ENCODE data around the gene ELAC2. TPM values are rescaled to one million over a fixed set of nuclear protein-coding genes. Genes with fewer than 3 reads are reported as not detected.

Gene ELAC2
- total and polyA plus RNA-seq, 2 of the 4 experiments (the other 2 are of a cell fraction): 75.2 to 80.7 TPM

DNA sequence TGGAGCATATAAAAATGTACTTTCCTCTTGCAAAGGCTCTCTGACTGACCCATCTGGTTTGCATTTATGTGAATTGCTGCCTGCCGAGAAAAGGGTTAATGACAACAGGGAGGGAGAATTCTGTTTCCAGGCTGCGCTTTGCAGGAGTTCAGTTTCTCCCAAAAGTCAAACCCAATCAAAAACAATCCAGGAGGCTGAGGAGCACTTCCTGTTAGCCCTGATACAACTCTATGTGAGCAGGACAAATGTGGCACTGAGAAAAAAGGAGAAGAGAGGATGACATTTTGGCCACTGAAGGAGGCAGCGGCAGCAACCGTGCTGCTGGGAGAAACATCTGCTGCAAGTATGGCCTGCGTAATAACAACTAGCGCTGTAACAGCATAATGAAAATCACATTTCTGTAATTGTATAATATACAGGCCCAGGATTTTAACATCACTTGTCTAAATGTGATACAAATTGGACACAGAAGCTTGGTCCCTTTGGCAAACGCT is 26.8 kb upstream of the ELAC2 start:
- no peak overlapping the region for H3K9ac ChIP-seq (ENCODE audit: low read depth, low read length)
- no peak overlapping the region for H3K14ac ChIP-seq (replicated peaks; ENCODE audit: low read depth, low read length)
- no peak overlapping the region for H4K8ac ChIP-seq (ENCODE audit: low read depth in 2 of 2, low read length in 2 of 2)
- no peaks in the 10 kb centered on the region for H3K36me3 ChIP-seq (ENCODE audit: control insufficient read depth, insufficient read depth, low read length)
- ATAC-seq (ENCODE audit: low read depth) (no peak), DNase-seq (no peak)
- H3K27ac ChIP-seq (ENCODE audit: insufficient read depth, low read length): no peak overlapping the region
- H3K79me1 ChIP-seq (ENCODE audit: low read depth in 1 of 2, low read length in 2 of 2): no peaks in the 10 kb centered on the region
- H4K20me1 ChIP-seq (ENCODE audit: insufficient read depth, low read length): no peaks in the 10 kb centered on the region
- peaks cover 25% of the 10 kb centered on the region for H3K27me3 ChIP-seq (ENCODE audit: control insufficient read depth, insufficient read depth, low read length)
- no peaks in the 10 kb centered on the region for H3K9me3 ChIP-seq (ENCODE audit: control insufficient read depth, insufficient read depth, low read length)
- intact Hi-C loops (cut with micrococcal nuclease): no loop called here
- no CpG with 5 or more reads among the region's 7 CpGs for WGBS, 2 experiments (ENCODE audit: extremely low coverage in 2 of 2, insufficient read length in 1 of 2)
- no peak overlapping the region for H4K5ac ChIP-seq (ENCODE audit: low read depth, low read length)
- no peak overlapping the region for H4K91ac ChIP-seq (ENCODE audit: insufficient read depth, low read depth, low read length)
- H3K4ac ChIP-seq (ENCODE audit: low read depth, low read length): no peak overlapping the region
- H3K9me1 ChIP-seq (ENCODE audit: insufficient read depth, low read length): no peaks in the 10 kb centered on the region
- H2BK5ac ChIP-seq (ENCODE audit: low read depth, low read length, poor library complexity, severe bottlenecking): no peak overlapping the region
- in situ Hi-C loops (cut with MboI; ENCODE audit: low sequenced_read_pairs): no loop called here
- no peak overlapping the region for H2BK20ac ChIP-seq (ENCODE audit: low read depth, low read length)
- no peak overlapping the region for H2BK120ac ChIP-seq (ENCODE audit: low read depth, low read length)
- H3K4me2 ChIP-seq (ENCODE audit: low read depth, low read length): no peak overlapping the region
- BruUV-seq (replicated peaks): no TSS peak
- no peak for TF ChIP-seq FOS (IDR thresholded peaks at IDR 0.05; ENCODE audit: low read depth, low read length)
- TF ChIP-seq MAZ (IDR thresholded peaks at IDR 0.05; ENCODE audit: borderline replicate concordance, low read depth, low read length): no peak
- no peak for TF ChIP-seq RFX5 (IDR thresholded peaks at IDR 0.05; ENCODE audit: low read depth, low read length)
- no peak for TF ChIP-seq NFE2L2 (IDR thresholded peaks at IDR 0.05; ENCODE audit: low read depth, low read length)
- TF ChIP-seq, protein P1, sequence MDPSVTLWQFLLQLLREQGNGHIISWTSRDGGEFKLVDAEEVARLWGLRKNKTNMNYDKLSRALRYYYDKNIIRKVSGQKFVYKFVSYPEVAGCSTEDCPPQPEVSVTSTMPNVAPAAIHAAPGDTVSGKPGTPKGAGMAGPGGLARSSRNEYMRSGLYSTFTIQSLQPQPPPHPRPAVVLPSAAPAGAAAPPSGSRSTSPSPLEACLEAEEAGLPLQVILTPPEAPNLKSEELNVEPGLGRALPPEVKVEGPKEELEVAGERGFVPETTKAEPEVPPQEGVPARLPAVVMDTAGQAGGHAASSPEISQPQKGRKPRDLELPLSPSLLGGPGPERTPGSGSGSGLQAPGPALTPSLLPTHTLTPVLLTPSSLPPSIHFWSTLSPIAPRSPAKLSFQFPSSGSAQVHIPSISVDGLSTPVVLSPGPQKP (IDR thresholded peaks at IDR 0.05; ENCODE audit: borderline replicate concordance, low read depth, low read length): no peak
- TF ChIP-seq CHD1 (IDR thresholded peaks at IDR 0.05; ENCODE audit: low read depth, low read length): no peak
- TF ChIP-seq RAD21 (IDR thresholded peaks at IDR 0.05; ENCODE audit: low read length): no peak
- TF ChIP-seq POLR2A (IDR thresholded peaks at IDR 0.05; ENCODE audit: low read depth, low read length): no peak
- no peak for TF ChIP-seq RCOR1 (IDR thresholded peaks at IDR 0.05; ENCODE audit: insufficient replicate concordance, low read length)
- TF ChIP-seq, protein P2, sequence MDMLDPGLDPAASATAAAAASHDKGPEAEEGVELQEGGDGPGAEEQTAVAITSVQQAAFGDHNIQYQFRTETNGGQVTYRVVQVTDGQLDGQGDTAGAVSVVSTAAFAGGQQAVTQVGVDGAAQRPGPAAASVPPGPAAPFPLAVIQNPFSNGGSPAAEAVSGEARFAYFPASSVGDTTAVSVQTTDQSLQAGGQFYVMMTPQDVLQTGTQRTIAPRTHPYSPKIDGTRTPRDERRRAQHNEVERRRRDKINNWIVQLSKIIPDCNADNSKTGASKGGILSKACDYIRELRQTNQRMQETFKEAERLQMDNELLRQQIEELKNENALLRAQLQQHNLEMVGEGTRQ (IDR thresholded peaks at IDR 0.05; ENCODE audit: low read depth, low read length): no peak
- no peak for TF ChIP-seq MXI1 (IDR thresholded peaks at IDR 0.05; ENCODE audit: borderline replicate concordance, low read depth, low read length)
- no peak overlapping the region for H3K23ac ChIP-seq (ENCODE audit: low read depth, low read length)
- dilution Hi-C loops (cut with HindIII; ENCODE audit: low sequenced_read_pairs, unreplicated experiment): no loop called here
- H3K4me3 ChIP-seq (ENCODE audit: insufficient read depth, low read depth, low read length): no peak overlapping the region
- ChIA-PET CTCF (interaction anchor here (0.5 kb wide), 1 partner anchor 100 kb away, joined by 3 read pairs; no protein-coding TSS in a partner anchor), POLR2A (ENCODE audit: unreplicated experiment) (no interaction called here)
- H3K56ac ChIP-seq (ENCODE audit: extremely low read depth, insufficient read depth, low read length): no peak overlapping the region
- H2AK9ac ChIP-seq (replicated peaks; ENCODE audit: low read depth, low read length, poor library complexity): no peak overlapping the region
- no peak overlapping the region for H2AK5ac ChIP-seq (ENCODE audit: low read depth, low read length)
- no peak overlapping the region for H2BK15ac ChIP-seq (ENCODE audit: low read depth, low read length)
- no peak overlapping the region for H3K18ac ChIP-seq (ENCODE audit: low read depth, low read length)
- H3K4me1 ChIP-seq (ENCODE audit: control insufficient read depth, insufficient read depth, low read length): no peaks in the 10 kb centered on the region
- no peak overlapping the region for H2AFZ ChIP-seq (replicated peaks; ENCODE audit: low read length, poor library complexity)
